ENCODE results near the gene SCAF4.

DNA sequence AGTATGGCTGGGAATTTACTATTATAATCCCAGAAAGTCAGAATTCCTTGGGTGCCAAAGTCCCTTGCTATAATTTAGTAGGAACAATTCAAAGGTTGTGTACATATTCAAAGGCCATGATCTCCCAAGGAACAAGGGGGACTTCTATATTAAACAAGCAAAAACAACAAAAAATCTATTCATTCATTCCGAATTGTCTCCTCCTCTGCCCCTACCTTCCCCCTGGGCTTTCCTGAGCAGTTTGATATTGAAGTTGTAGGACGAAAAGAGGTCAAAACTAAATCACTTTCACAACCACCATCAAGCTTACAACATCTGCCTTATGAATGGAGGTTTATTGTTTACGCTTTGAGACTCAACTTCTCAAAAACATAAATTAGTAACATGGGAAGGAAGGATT is 107.7 kb downstream of the SCAF4 start:
- no peak for TF ChIP-seq CTCF (conservative IDR thresholded peaks at IDR 0.05; ENCODE audit: low read length)
- TF ChIP-seq EZH2phosphoT487 (IDR thresholded peaks at IDR 0.05; ENCODE audit: borderline replicate concordance): no peak

All from Loucy (cell line).